NOMO-1 treated with dmso at 0.1 percent for 144 hours (cell line): ENCODE measurements around the gene SBF2.
"Not testable (repeated sequence)": the region's sequence is repeated elsewhere in the genome, so short reads cannot be mapped to it uniquely, and the experiment has no call there.

Experiments
- DNase-seq: peaks from one replicate; lab custom pipeline; 2025; ENCODE audit not compliant: unreplicated experiment; lab: John Stamatoyannopoulos, UW

The SBF2 gene

DNA sequence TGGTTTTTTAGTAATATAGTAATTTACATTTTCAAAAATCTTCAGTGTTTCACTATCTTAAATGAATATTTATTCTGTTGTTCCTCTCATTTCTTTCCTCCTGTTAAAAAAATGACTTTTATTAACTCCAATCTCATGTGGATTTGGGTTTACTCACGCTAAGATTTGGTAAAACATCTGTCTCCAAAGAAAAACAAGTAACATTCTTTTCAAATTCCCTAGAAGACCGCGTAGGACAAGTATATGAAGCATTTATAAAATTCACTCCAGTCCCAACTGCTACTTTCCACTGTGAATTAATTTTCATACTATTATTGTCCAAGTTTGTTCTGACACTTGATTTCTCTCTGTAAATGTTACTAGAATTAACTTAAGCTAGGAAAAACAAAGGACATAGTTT lies 26.2 kb downstream of the SBF2 start:
- no peak for DNase-seq

DNA sequence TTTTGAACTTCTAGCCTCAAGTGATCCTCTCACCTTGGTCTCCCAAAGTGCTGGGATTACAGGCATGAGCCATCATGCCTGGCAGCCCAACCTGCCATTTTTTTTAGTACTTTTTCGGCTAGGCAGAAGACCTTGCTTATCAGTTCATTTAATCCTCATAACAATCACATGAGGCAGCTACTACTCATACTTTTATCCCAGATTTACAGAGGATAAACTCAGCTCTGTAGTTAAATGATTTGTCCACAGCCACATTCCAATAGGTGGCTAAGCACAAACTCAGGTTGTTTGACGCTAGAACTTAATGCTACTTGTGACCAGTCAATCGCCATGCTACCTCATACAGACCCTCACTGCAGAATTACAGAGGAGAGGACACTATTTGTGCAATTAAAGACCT lies 28.1 kb downstream of the SBF2 start:
- no peak for DNase-seq

- not testable (repeated sequence) for DNase-seq
These were observed 29.3 kb downstream of the SBF2 start for GRCh38 chr11:10264716-10265115.

- no peak for DNase-seq
These were observed 30.1 kb downstream of the SBF2 start for GRCh38 chr11:10263929-10264328.

- DNase-seq: no peak
These were observed 32.2 kb downstream of the SBF2 start for GRCh38 chr11:10261821-10262220.

DNA sequence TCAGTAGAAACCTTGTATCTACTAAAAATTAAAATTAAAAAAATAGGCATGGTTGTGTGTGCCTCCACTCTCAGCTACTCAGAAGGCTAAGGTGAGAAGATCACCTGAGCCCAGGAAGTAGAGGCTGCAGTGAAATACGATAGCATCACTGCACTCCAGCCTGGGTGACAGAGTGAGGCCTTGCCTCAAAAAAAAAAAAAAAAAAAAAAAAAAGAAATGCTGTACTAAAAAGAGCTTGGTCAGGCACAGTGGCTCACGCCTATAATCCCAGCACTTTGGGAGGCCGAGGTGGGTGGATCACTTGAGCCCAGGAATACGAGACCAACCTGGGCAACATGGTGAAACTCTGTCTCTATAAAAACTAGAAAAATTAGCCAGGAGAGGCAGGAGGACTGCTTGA lies 36.5 kb downstream of the SBF2 start:
- DNase-seq: no peak

- DNase-seq: no peak
These were observed 38.5 kb downstream of the SBF2 start for GRCh38 chr11:10255388-10256125.

DNA sequence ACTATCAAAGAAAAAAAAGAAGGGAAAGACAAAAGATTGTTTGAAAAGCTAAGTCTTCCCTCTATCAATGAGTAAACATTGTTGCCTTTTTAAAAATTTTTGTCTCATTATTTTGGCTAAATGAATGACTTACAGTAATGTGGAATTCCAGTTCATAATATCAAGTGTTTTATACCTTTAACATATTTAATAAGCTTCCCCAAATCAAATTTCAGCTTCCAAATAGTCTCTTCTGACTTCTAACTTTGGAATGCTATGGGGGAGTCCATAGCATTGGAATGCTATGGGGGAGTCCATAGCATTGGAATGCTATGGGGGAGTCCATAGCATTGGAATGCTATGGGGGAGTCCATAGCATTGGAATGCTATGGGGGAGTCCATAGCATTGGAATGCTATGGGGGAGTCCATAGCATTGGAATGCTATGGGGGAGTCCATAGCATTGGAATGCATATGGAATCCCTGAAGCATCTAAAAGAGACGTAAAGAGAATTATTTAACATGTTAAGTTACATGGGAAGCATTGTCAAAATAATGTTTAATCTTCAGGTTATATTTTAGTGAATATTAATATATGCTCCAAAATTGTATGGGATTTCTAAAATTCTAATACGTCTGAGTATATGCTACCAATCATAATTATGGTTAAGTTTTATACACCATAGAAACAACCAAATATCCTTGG lies 44.4 kb downstream of the SBF2 start:
- DNase-seq: not testable (repeated sequence)

GRCh38 chr11:10247011-10247410 lies 47.0 kb downstream of the SBF2 start:
- DNase-seq: no peak

DNA sequence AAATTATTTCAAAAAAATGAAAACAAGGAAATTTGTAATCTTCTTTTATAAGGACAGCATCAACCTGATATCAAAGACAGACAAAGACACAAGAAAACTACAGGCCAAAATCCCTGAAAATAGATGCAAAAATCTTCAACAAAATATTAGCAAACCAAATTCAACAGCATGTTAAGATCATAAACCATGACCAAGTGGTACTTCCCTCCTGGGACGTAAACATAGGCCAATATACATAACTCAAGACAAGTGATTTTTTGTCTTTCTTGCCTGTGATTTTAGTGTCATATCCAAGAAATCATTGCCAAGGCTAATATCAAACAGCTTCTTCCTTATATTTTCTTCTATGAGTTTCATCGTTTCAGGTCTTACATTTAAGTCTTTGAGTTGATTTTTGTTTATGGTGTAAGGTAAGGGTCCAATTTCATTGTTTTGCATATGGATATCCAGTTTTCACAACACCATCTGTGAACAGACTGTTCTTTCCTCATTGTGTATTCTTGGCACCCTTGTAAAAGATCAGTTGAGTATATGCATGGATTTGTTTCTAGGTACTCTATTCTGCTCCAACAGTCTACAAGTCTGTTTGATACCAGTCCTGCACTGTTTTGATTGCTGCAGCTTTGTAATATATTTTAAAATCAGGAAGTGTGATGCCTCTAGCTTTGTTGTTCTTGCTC lies 50.0 kb downstream of the SBF2 start:
- DNase-seq: no peak

DNA sequence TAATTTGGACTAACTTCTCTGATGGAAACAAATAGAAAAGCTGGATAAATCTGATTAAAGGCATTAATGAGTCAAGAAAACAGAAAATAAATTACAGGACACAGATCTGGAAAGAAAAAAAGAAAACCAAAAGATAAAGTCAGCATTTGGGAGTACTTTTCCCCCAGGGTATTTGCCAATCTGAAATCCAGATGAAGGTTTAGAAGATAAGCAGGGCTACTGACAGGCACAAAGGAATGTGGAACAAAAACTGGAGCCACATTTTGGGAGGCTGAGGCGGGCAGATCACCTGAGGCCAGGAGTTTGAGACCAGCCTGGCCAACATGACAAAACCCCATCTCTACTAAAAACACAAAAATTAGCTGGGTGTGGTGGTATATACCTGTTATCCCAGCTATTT lies 57.2 kb downstream of the SBF2 start:
- no peak for DNase-seq

DNA sequence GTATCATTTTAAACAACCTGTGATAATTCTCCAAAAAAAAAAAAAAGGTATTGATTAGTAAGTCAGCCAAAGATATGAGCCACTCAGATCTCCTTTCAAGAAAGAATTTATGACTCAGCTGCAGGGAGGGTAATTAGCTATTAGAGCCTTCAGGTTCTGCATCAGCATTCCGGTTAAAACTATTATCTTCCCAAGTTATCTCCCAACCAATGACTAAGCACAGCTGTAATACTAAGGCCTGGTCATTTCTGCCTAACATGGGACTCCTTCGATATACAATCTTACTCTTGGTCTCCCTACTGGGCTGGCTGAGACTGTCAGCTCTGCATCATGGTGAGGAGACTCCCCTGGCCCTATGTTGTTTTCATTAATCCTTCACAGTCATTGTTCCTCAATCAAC lies 60.4 kb downstream of the SBF2 start:
- no peak for DNase-seq

DNA sequence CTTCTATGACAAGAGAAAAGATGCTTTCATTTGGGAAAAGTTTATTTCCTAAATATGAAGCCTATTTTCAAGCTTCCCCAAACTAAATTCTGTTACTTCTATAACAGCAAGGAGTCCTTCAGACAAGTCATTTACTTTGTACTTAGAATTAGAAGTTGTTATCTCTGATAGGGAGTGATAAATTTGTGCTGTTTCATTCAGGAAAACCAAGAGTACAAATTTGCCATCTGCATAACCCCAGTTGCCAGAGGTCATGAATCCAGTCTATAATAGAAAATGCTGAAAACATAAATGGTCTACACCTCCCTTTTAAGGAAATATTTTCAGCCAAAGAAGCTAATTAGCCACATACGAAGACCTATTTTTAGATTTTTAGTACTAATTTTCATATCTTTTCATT lies 61.3 kb downstream of the SBF2 start:
- DNase-seq: no peak

- not testable (repeated sequence) for DNase-seq
These were observed 62.2 kb downstream of the SBF2 start for GRCh38 chr11:10231803-10232202.

- no peak for DNase-seq
These were observed 68.5 kb downstream of the SBF2 start for GRCh38 chr11:10225553-10225952.

DNA sequence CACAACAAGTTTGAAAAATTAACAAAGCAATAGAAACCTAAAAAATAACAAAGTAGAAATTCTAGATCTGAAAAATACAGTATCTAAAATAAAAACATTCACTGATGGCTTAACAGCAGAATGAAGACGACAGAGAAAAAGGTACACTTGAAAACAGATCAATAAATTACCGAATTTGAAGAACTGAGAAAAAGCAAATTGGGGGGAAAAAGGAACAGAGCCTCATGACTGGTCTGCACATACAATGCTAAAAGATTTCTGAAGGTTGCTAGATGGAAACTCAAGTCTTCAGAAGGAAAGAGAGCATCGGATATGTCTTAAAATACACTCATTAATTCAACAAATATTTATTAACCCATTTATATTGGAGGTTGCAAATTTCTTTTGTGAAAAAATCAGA lies 71.6 kb downstream of the SBF2 start:
- no peak for DNase-seq

DNA sequence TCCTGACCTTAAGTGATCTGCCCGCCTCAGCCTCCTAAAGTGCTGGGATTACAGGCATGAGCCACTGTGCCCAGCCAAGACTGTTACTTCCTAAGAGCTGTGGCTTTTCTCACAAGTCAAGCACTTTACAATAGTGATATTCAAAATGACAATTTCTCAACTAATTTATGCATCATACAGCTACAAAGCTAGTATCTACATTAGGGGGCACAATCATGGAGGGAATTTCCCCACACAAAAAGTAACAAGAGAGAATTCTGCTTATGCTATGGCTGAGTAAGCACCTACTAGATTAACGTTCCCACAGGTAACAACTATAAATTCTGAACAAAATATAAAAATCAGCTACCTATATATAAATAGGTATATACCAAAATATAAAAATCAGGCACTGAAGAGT lies 72.7 kb downstream of the SBF2 start:
- DNase-seq: no peak

GRCh38 chr11:10211470-10211869 lies 82.5 kb downstream of the SBF2 start:
- no peak for DNase-seq

DNA sequence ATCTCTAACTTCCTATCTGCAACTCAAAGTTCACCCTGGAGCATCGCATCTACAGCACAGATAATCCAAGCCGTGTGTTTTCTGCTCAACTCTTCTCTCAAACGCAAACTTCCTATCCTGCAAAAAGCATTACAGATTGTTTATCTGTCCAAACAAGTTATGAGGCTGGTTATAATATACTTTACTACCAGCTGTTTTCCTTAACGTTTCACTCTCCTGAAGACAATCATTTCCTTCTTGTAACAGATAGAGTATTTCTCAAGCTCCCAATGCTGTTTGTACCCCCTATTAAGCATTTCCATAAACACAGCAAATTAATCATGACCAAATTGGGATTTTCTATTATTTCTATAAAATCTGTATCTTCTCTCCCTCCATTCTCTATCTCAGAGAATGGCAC lies 84.7 kb downstream of the SBF2 start:
- DNase-seq: no peak

GRCh38 chr11:10208131-10208575 lies 85.9 kb downstream of the SBF2 start:
- DNase-seq: no peak

GRCh38 chr11:10205928-10206327 lies 88.1 kb downstream of the SBF2 start:
- DNase-seq: no peak

DNA sequence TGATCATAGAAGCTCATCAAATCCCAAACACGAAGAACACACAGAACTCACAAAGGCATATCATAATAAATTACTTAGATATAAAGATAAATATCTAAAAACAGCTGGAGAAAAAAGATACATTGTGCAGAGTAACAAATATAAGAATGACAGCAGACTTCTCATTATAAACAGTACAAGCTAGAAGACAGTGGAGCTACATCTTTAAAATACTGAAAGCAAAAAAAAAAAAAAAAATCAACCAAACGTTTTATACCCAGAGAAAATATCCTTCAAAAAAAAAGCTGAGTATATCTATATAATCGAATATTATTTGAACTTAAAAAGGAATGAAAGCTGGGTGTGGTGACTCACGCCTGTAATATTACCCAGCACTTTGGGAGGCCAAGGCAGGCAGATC lies 90.0 kb downstream of the SBF2 start:
- DNase-seq: no peak
